K562 (cell line): ENCODE data around the gene OR2T11.
"Not testable (repeated sequence)": the region's sequence is repeated elsewhere in the genome, so short reads cannot be mapped to it uniquely, and the experiment has no call there.

Experiments used
- ATF3 ChIP-seq, 2 experiments: fragments of 450-650 bp in 1 of 2; sonication (generic) in 1 of 2; formaldehyde crosslinking in 1 of 2; IDR thresholded peaks in 1 of 2; conservative IDR thresholded peaks in 1 of 2; 2 replicates each; pipeline versions ENCODE4 v1.6.1 to v1.8.1; 2016 to 2023; ENCODE audit warnings: mild to moderate bottlenecking in 2 of 2, moderate library complexity in 2 of 2, inconsistent platforms in 1 of 2, missing genetic modification reagents in 1 of 2
- CAMTA2 ChIP-seq: fragments of 250-450 bp; sonication (Bioruptor Pico); conservative IDR thresholded peaks from 2 replicates; pipeline ENCODE4 v1.5.1; 2022
- HMG20B ChIP-seq: fragments of 250-450 bp; sonication (Bioruptor Pico); IDR thresholded peaks from 2 replicates; pipeline ENCODE4 v1.5.0; 2021; ENCODE audit warnings: mild to moderate bottlenecking
- NONO ChIP-seq, 2 experiments: fragments of 200-400 bp in 1 of 2; fragments of 450-650 bp in 1 of 2; formaldehyde crosslinking in 1 of 2; IDR thresholded peaks; 2 replicates each; pipeline ENCODE4 v1.6.1; 2017; ENCODE audit warnings: low read depth in 2 of 2, mild to moderate bottlenecking in 2 of 2, moderate library complexity in 2 of 2, low read length in 1 of 2

DNA sequence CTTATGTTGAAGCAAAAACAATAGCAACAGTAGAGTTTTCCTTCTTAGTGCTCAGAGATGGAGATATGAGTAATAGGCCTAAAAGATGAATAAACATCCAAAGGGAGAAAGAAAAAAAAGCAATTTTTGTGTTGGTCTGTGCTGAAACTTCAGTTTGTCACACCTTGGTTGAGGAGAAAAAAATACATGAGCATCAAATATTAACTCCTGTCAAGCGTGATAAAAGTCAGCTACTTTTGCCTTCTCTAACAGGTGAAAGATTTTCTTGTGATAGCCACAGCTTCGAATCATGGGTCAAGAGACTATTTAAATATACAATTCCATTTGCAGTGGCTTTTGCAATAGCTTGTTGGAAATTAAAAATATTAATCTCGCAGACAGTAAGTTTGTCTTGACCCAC is 6.0 kb upstream of the OR2T11 start:
- not testable (repeated sequence) for TF ChIP-seq NONO (IDR thresholded peaks at IDR 0.05; ENCODE audit: low read depth in 2 of 2, low read length in 1 of 2); ATF3 (IDR thresholded peaks at IDR 0.05); ATF3 (CRISPR knock-in tag; conservative IDR thresholded peaks at IDR 0.05); CAMTA2 (CRISPR knock-in tag); HMG20B (CRISPR knock-in tag)
